ENCODE measurements around the gene ACOX3. TPM values are rescaled to one million over a fixed set of nuclear protein-coding genes. Genes with fewer than 3 reads are reported as not detected.
A peak's percentile ranks its signal among the peaks of the same experiment; 100 is the strongest.

Gene ACOX3
- total and polyA plus RNA-seq, 10 of the 15 experiments (the other 5 are each of a cell fraction or from before 2014, with no cell fraction given): 2.0 to 24.5 (median 14.0) TPM

GRCh38 chr4:8439914-8440491 is 520 bp downstream of the ACOX3 start (continued):
- TF ChIP-seq USF1 (IDR thresholded peaks at IDR 0.05; ENCODE audit: borderline replicate concordance, extremely low read length, insufficient read depth, low read depth, low read length) (no peak), KAT2A (conservative IDR thresholded peaks at IDR 0.05; ENCODE audit: control insufficient read depth, low read depth, low read length) (no peak), NR2F1 (conservative IDR thresholded peaks at IDR 0.05) (no peak), CEBPZ (IDR thresholded peaks at IDR 0.05; ENCODE audit: low read depth, low read length) (no peak), PML (IDR thresholded peaks at IDR 0.05; ENCODE audit: low read length) (no peak), JUND (IDR thresholded peaks at IDR 0.05; ENCODE audit: low read depth, low read length) (no peak), BCL3 (IDR thresholded peaks at IDR 0.05; ENCODE audit: borderline replicate concordance, insufficient read depth, low read depth, low read length, poor library complexity, severe bottlenecking) (no peak), HDAC2 (IDR thresholded peaks at IDR 0.05) (no peak), RAD21 (IDR thresholded peaks at IDR 0.05; ENCODE audit: insufficient read depth, low read depth, low read length) (no peak), LARP7 (IDR thresholded peaks at IDR 0.05) (no peak), SIN3A (IDR thresholded peaks at IDR 0.05; ENCODE audit: low read depth, low read length) (no peak), MTA2 (IDR thresholded peaks at IDR 0.05; ENCODE audit: low read depth) (0 out of 2 replicates have a peak, but pooled peaks have one; percentile 8), CHD4 (IDR thresholded peaks at IDR 0.05) (no peak)
- TF ChIP-seq, protein P1, sequence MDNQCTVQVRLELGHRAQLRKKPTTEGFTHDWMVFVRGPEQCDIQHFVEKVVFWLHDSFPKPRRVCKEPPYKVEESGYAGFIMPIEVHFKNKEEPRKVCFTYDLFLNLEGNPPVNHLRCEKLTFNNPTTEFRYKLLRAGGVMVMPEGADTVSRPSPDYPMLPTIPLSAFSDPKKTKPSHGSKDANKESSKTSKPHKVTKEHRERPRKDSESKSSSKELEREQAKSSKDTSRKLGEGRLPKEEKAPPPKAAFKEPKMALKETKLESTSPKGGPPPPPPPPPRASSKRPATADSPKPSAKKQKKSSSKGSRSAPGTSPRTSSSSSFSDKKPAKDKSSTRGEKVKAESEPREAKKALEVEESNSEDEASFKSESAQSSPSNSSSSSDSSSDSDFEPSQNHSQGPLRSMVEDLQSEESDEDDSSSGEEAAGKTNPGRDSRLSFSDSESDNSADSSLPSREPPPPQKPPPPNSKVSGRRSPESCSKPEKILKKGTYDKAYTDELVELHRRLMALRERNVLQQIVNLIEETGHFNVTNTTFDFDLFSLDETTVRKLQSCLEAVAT (IDR thresholded peaks at IDR 0.05): no peak
- TF ChIP-seq, protein P2, sequence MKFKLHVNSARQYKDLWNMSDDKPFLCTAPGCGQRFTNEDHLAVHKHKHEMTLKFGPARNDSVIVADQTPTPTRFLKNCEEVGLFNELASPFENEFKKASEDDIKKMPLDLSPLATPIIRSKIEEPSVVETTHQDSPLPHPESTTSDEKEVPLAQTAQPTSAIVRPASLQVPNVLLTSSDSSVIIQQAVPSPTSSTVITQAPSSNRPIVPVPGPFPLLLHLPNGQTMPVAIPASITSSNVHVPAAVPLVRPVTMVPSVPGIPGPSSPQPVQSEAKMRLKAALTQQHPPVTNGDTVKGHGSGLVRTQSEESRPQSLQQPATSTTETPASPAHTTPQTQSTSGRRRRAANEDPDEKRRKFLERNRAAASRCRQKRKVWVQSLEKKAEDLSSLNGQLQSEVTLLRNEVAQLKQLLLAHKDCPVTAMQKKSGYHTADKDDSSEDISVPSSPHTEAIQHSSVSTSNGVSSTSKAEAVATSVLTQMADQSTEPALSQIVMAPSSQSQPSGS (IDR thresholded peaks at IDR 0.05; ENCODE audit: low read length): peak; percentile 38; the same call in 1 of the 2 replicates
- TF ChIP-seq, protein P3, sequence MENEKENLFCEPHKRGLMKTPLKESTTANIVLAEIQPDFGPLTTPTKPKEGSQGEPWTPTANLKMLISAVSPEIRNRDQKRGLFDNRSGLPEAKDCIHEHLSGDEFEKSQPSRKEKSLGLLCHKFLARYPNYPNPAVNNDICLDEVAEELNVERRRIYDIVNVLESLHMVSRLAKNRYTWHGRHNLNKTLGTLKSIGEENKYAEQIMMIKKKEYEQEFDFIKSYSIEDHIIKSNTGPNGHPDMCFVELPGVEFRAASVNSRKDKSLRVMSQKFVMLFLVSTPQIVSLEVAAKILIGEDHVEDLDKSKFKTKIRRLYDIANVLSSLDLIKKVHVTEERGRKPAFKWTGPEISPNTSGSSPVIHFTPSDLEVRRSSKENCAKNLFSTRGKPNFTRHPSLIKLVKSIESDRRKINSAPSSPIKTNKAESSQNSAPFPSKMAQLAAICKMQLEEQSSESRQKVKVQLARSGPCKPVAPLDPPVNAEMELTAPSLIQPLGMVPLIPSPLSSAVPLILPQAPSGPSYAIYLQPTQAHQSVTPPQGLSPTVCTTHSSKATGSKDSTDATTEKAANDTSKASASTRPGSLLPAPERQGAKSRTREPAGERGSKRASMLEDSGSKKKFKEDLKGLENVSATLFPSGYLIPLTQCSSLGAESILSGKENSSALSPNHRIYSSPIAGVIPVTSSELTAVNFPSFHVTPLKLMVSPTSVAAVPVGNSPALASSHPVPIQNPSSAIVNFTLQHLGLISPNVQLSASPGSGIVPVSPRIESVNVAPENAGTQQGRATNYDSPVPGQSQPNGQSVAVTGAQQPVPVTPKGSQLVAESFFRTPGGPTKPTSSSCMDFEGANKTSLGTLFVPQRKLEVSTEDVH (IDR thresholded peaks at IDR 0.05; ENCODE audit: low read depth, partially characterized antibody): no peak
